HG03460 (cell line): Measurements from ENCODE around the gene SLC41A2.
"Not testable (repeated sequence)": the region's sequence is repeated elsewhere in the genome, so short reads cannot be mapped to it uniquely, and the experiment has no call there.

Experiments
- ATAC-seq: cut with Tn5 transposase; IDR thresholded peaks from one replicate; pipeline ENCODE4 v1.9.1; 2021; ENCODE audit not compliant: unreplicated experiment

SLC41A2 gene

GRCh38 chr12:104958001-104958804 lies at the start of gene SLC41A2:
Gene SLC41A2 (minus strand): TSS chr12:104958290. CDS start chr12:104928527, 29,763 bp downstream.
- ATAC-seq, result peak; percentile 73

GRCh38 chr12:105001476-105001875 lies 43.4 kb upstream of the SLC41A2 start:
- no peak for ATAC-seq

GRCh38 chr12:104999347-104999685 lies 41.2 kb upstream of the SLC41A2 start:
- ATAC-seq, result no peak

- no peak for ATAC-seq
These were observed 40.6 kb upstream of the SLC41A2 start for GRCh38 chr12:104998423-104999346.

- ATAC-seq, result no peak
These were observed 39.5 kb upstream of the SLC41A2 start for GRCh38 chr12:104997541-104997940.

GRCh38 chr12:104994336-104994735 lies 36.2 kb upstream of the SLC41A2 start:
- ATAC-seq, result no peak

GRCh38 chr12:104991565-104992128 lies 33.6 kb upstream of the SLC41A2 start:
- ATAC-seq, result no peak

- no peak for ATAC-seq
These were observed 32.9 kb upstream of the SLC41A2 start for GRCh38 chr12:104990950-104991349.

GRCh38 chr12:104986022-104986941 lies 28.2 kb upstream of the SLC41A2 start, which contains the start of gene NOPCHAP1:
Gene NOPCHAP1 (plus strand): TSS chr12:104986316. CDS start chr12:104986353, 37 bp downstream.
- ATAC-seq, result peak; percentile 99

GRCh38 chr12:104985206-104985605 lies 27.1 kb upstream of the SLC41A2 start:
- ATAC-seq, result no peak

- ATAC-seq, result not testable (repeated sequence)
These were observed 19.6 kb upstream of the SLC41A2 start for GRCh38 chr12:104977688-104978087.

GRCh38 chr12:104976703-104977102 lies 18.6 kb upstream of the SLC41A2 start:
- no peak for ATAC-seq

GRCh38 chr12:104975587-104976343 lies 17.7 kb upstream of the SLC41A2 start:
- ATAC-seq, result no peak

- peak; percentile 97 for ATAC-seq
These were observed 16.7 kb upstream of the SLC41A2 start for GRCh38 chr12:104974626-104975290.

- ATAC-seq, result no peak
These were observed 15.2 kb upstream of the SLC41A2 start for GRCh38 chr12:104973250-104973649.

- ATAC-seq, result no peak
These were observed 13.2 kb upstream of the SLC41A2 start for GRCh38 chr12:104971306-104971705.

GRCh38 chr12:104969343-104969742 lies 11.3 kb upstream of the SLC41A2 start:
- no peak for ATAC-seq

- peak; percentile 87 for ATAC-seq
These were observed 8.6 kb upstream of the SLC41A2 start for GRCh38 chr12:104966677-104967076.

- no peak for ATAC-seq
These were observed 6.7 kb upstream of the SLC41A2 start for GRCh38 chr12:104964856-104965205.
